ENCODE results near the gene NCKAP5.

NCKAP5 gene

DNA sequence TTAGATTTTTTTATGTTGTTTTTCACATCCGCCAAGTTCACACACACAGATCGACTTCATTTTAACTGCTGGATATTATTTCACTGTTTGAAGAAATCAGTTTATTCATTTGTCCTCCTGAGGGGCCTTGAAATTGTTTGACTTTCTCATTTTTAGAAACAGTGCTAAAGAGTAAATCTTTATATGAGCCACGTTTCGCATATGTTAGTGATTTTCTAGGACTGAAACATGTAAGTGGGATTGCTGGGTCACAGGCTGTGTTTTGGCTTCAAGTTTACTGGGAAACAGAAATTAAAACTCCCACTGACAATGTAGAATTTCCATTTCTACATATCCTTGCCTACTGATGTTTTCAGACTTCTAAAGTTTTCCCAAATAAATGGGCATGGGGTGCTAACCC is 363.8 kb downstream of the NCKAP5 start:
- no peak for DNase-seq (ENCODE audit: low spot score)

DNA sequence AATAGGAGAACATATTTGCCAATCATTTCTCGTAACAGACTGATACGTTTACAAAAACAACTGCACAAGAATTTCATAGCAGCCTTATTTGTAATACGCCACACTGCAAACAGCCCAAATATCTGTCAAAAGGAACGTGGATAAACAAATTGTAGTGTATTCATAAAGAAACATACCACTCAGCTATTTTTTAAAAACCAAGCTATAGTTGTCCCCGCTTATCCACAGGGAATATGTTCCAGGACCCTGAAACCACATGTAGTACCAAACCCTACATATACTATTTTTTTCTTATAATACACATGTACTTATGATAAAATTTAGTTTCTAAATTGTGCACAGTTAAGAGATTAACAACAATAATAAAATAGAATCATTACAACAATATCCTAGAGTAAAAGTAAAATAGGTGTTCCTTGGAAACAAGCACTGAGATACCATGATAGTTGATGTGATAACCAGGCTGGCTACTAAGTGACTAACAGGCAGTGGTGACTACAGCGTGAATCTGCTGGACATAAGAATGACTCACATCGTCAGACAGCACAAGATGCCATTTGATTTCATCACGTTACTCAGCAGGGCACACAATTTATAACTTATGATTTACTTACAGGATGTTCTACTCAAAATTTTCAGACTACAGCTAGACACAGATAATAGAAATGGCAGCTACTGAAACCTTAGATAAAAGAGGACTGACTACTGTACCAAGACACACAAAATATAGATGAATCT is 367.4 kb downstream of the NCKAP5 start:
- DNase-seq (ENCODE audit: low spot score) = no peak

- DNase-seq (ENCODE audit: low spot score) = no peak
Measured at GRCh38 chr2:133198678-133199077, 369.6 kb downstream of the NCKAP5 start.

DNA sequence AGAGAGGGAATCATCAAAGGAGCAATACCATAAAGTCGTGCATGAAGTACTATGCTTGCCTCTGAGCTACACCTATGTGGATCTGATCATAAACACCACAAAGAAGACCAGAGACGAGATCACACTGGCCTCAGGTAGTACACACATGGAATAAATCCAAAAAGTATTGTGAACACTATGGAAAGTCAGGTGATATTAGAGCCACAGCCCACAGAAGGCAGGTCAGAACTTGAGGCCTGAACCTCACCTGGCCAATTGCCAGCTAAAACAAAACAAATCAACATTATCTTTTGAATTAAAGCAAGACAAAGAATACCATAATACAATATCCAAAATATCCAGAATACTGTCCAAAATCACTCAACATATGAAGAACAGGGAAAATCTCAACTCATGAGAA is 371.1 kb downstream of the NCKAP5 start:
- DNase-seq (ENCODE audit: low spot score) = no peak

- DNase-seq (ENCODE audit: low spot score) = no peak
Measured at GRCh38 chr2:133194777-133195335, 373.4 kb downstream of the NCKAP5 start.

DNA sequence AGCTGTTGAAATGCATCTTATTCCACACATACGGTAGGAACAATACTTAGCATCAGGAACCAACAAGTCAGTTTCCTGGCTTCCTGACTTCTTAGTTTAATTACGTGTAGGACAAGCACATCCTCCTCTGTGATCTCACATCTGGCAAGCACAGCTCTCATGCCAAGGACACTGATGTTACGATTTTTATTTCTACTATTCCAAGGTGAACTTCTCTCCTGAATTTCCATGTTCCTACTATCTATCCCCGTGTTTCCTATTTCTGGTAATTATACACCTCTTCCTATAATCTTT is 374.0 kb downstream of the NCKAP5 start:
- no peak for DNase-seq (ENCODE audit: low spot score)

GRCh38 chr2:133193544-133194361 is 374.5 kb downstream of the NCKAP5 start:
- no peak for DNase-seq (ENCODE audit: low spot score)

GRCh38 chr2:133192028-133192427 is 376.2 kb downstream of the NCKAP5 start:
- DNase-seq (ENCODE audit: low spot score) = no peak

DNA sequence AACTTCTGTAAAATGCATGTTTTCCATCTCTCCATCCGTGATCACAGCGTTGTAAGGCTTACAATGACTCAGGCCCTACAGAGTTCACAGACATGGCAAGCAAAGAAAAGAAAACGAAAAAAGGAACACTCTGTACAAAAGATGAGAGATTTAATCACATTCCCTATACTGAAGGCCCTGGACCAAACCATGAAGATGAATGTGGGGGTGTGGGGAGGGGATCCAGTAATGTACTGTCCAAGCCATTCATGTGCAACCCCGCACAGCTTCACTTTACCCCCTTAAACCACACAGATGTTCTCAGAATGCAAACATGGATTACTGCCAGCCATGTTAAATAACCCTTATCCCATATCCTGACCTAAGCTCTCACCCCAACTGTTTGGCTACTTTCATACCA is 391.1 kb downstream of the NCKAP5 start:
- DNase-seq (ENCODE audit: low spot score) = no peak

DNA sequence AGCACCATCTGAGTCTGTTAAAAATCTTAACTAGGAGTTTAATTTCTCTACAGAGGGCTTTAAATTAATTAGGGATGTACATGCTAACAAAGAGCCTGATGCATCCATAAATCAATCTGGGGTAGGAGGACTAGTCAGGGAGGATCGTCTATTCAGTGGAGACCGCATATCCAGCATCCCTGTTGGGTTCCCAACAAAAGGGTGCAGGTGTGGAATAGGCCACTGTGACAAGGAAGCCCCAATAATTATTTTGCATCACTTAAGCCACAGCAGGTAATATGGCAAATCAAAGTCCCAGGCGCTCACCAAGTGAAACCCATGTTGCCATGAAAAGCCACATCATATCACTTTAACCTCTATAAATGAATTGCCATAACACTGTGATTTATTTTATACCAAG is 392.3 kb downstream of the NCKAP5 start:
- DNase-seq (ENCODE audit: low spot score) = no peak

DNA sequence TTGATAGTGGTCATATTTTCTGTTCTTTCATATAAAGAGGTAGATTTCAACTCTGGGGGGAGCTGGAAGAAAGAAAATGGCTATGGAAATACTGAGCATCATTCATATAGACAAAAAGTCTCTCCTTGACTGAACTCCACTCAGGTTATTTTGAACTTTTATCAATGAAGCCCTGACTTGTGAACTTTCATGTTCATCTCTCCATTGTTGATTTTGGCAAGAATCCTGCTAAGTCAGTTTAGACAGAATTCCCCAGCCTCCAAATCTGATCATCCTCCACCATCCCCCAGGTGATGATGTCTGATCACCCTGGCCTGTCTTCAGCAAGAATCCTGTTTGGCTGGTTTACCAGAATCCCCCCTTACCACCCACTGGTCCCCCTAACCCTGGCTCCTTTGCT is 395.0 kb downstream of the NCKAP5 start:
- DNase-seq (ENCODE audit: low spot score) = no peak

DNA sequence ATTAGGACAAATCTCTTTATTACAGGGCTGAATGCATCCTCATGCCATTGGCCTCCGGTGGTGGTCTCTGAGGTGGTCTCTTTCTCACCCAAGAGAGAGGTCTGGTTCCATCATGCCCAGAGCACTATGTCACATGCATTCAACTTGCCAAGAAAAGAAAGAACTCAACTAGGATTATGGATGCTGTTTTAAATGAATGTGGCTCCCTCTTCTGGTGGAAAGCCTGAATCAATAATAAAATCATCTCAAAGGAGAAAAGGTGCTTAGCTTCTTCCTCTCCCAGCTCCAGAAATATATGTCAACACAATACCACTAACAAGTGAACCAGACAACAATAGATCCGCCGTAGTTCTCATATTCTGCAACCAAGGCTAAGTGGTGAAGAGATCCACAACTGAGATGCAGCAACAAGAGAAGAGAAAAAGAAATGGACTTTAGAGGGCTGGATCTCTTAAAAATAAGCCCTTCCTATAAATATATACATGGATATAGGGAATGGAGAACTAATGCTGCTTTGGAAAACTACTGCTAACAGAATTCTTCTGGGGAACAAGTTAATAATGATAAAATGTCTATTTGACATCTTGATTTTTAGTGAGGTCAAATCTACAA is 396.8 kb downstream of the NCKAP5 start:
- peak; percentile 86 for DNase-seq (ENCODE audit: low spot score)

GRCh38 chr2:133169274-133169912 is 398.9 kb downstream of the NCKAP5 start:
- no peak for DNase-seq (ENCODE audit: low spot score)

- DNase-seq (ENCODE audit: low spot score) = no peak
Measured at GRCh38 chr2:133167990-133168389, 400.3 kb downstream of the NCKAP5 start.

- DNase-seq (ENCODE audit: low spot score) = no peak
Measured at GRCh38 chr2:133167223-133167622, 401.0 kb downstream of the NCKAP5 start.

DNA sequence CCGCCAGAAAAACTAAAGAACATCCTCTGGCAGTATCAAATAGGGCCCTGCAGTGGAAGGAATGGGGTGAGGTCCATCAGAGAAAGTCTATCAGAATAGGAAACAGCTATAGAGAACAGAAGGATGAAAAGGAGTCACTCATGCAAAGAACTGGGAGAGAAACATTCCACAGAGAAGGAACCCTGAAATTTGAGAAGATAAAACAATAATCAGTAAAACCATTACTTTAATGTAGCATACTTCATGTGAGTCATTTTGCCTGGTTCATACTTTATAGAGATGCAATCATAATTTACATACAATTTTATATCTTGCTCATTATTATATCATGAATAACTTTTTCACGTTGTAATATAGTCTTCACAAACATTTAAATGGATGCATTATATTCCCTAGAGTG is 402.2 kb downstream of the NCKAP5 start:
- no peak for DNase-seq (ENCODE audit: low spot score)

DNA sequence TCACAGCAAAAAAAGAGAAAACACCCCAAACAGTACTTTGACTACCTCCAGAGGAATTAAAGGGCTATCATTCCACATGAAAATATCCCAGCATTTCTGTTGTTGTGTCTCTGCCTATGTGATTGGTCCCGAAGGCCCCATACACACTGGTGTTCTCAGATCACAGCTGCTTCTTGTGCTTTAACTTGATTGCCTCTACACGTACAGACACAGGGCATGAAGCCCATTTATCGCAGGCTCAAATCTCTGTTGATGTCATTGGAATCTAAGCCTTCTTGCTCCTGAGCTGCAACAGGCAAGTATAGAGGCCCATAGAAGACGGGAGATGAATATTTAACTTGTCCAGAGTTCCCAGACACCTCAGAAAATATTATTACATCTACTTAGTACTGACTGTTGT is 405.2 kb downstream of the NCKAP5 start:
- DNase-seq (ENCODE audit: low spot score) = no peak

GRCh38 chr2:133158442-133158841 is 409.8 kb downstream of the NCKAP5 start:
- no peak for DNase-seq (ENCODE audit: low spot score)

DNA sequence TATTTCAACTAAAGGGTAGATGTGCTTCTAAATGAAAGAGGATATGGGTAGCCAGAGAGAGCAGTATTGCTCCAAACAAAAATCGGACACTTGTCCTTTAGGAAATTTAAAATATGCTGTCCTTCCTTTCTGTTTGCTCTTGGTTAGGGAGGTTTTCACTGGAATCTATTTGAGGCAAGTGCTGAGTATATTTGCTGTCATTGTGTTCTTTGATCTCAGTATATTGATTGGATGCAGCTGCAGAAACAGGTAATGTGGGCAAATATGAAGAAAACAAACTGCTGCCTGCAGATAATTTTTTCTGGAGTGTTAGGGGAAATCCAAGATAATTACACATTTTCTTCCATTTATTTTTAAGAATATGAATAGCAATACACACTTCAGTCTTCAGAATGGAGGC is 410.2 kb downstream of the NCKAP5 start:
- no peak for DNase-seq (ENCODE audit: low spot score)

DNA sequence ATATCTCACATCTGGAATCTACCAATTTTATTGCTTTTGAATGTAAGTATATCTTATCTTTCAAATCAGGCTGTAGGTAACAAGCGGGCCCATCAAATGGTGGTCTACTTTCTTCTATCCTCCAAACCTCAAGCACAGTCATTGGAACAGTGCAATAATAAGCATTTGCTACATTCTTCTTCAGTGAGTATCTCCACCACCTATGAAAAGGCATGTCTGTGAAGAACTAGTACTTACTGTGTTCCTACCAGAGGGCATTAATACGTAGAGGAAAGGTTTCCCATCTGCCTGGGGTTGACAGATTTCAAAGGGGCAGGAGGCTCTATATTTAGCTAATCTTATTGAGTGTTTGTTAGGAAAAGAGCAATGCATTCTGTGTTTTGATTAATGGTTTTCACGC is 411.1 kb downstream of the NCKAP5 start:
- DNase-seq (ENCODE audit: low spot score) = no peak

DNA sequence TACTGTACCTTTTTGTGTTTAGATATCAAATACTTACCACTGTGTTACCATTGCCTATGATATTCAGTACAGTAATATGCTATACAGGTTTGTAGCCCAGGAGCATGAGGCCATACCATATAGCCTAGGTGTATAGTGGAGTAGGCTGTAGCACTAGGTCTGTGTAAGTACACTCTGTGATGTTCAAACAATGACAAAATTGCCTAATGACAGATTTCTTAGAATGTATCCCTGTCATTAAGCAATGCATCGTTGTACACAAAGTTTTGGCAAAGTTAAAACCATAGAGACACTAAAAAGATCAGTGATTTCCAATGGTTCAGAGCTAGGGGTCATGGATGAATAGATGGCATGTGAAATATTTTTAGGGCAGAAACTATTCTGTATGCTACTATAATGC is 415.5 kb downstream of the NCKAP5 start:
- no peak for DNase-seq (ENCODE audit: low spot score)

GRCh38 chr2:133148187-133148586 is 420.1 kb downstream of the NCKAP5 start:
- DNase-seq (ENCODE audit: low spot score) = no peak

- DNase-seq (ENCODE audit: low spot score) = peak; percentile 31
Measured at GRCh38 chr2:133146893-133147292, 421.4 kb downstream of the NCKAP5 start.
